Tibial nerve (tissue), 4 donors: ENCODE results near the gene PHETA1. TPM values are rescaled to one million over a fixed set of nuclear protein-coding genes. Genes with fewer than 3 reads are reported as not detected.

Source experiments
- DNase-seq, 2 donors: peaks; one replicate each; pipeline ENCODE4 v3.0.0-alpha.2; 2019; ENCODE audit warnings: low spot score in 2 of 2
- H3K27ac ChIP-seq, 4 donors: fragments of 200-600 bp; sonication (generic) in 3 of 4; one replicate each; pipeline ENCODE4 v1.5.1; 2017 to 2019; ENCODE audit warnings: mild to moderate bottlenecking in 1 of 4
- H3K27me3 ChIP-seq, 2 donors: fragments of 200-600 bp; sonication (generic) in 1 of 2; one replicate each; pipeline versions ENCODE4 v1.5.1 to v1.6.0; 2017 to 2019
- H3K36me3 ChIP-seq, 3 donors: fragments of 200-600 bp; sonication (generic); one replicate each; pipeline ENCODE4 v1.5.1; 2018 to 2019
- H3K4me1 ChIP-seq, 4 donors: fragments of 200-600 bp; sonication (generic) in 3 of 4; one replicate each; pipeline ENCODE4 v1.5.1; 2017 to 2019
- H3K4me3 ChIP-seq, 4 donors: fragments of 200-600 bp; sonication (generic) in 3 of 4; one replicate each; pipeline ENCODE4 v1.5.1; 2017 to 2019; ENCODE audit warnings: mild to moderate bottlenecking in 1 of 4, moderate library complexity in 1 of 4
- H3K9me3 ChIP-seq, 4 donors: fragments of 200-600 bp; sonication (generic) in 3 of 4; one replicate each; pipeline ENCODE4 v1.5.1; 2017 to 2019
- EP300 ChIP-seq, 2 donors: sonication (generic); formaldehyde crosslinking; IDR thresholded peaks; one replicate each; pipeline ENCODE4 v1.6.1; 2017; ENCODE audit warnings: antibody characterized with exemption in 2 of 2, mild to moderate bottlenecking in 1 of 2
- POLR2A ChIP-seq, 2 donors: fragments of 450-650 bp; IDR thresholded peaks; one replicate each; pipeline ENCODE4 v1.6.1; 2017; ENCODE audit warnings: antibody characterized with exemption in 2 of 2, mild to moderate bottlenecking in 2 of 2, moderate library complexity in 2 of 2
- whole genome bisulfite sequencing, 2 donors: methylation state at CpG; one replicate each; pipeline ENCODE4 v1.1.5; 2018; 5-methylcytosine and 5-hydroxymethylcytosine counted together
- total RNA-seq, 4 donors: library from RNA; depleted of rRNA; stranded (reverse); fragments of >200 nt; gene quantifications; one replicate each; pipeline ENCODE4 v1.1.0, GENCODE V29; 2016
- TF ChIP-seq, protein P1 (sequence below), 5 experiments: fragments of 200-600 bp in 3 of 5; fragments of 450-650 bp in 2 of 5; sonication (generic) in 3 of 5; IDR thresholded peaks; one replicate each; pipeline ENCODE4 v1.5.1; 2016 to 2019; ENCODE audit warnings: antibody characterized with exemption in 5 of 5, mild to moderate bottlenecking in 3 of 5, moderate library complexity in 2 of 5

PHETA1 gene
- total RNA-seq, 4 donors from 2014 or later: 12.7 to 26.6 (median 18.3) TPM

- H3K27ac ChIP-seq: no peak overlapping the region
- H3K36me3 ChIP-seq: peaks cover 0 to 5% (median 0%) of the 10 kb centered on the region in 3 donors
- no peak overlapping the region for H3K4me3 ChIP-seq
- TF ChIP-seq, protein P1, sequence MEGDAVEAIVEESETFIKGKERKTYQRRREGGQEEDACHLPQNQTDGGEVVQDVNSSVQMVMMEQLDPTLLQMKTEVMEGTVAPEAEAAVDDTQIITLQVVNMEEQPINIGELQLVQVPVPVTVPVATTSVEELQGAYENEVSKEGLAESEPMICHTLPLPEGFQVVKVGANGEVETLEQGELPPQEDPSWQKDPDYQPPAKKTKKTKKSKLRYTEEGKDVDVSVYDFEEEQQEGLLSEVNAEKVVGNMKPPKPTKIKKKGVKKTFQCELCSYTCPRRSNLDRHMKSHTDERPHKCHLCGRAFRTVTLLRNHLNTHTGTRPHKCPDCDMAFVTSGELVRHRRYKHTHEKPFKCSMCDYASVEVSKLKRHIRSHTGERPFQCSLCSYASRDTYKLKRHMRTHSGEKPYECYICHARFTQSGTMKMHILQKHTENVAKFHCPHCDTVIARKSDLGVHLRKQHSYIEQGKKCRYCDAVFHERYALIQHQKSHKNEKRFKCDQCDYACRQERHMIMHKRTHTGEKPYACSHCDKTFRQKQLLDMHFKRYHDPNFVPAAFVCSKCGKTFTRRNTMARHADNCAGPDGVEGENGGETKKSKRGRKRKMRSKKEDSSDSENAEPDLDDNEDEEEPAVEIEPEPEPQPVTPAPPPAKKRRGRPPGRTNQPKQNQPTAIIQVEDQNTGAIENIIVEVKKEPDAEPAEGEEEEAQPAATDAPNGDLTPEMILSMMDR (IDR thresholded peaks at IDR 0.05): no peak
- TF ChIP-seq EP300 (IDR thresholded peaks at IDR 0.05) (no peak), POLR2A (IDR thresholded peaks at IDR 0.05) (no peak)
- peaks cover 0 to 30% (median 0%) of the 10 kb centered on the region in 4 donors for H3K9me3 ChIP-seq
- no peak for DNase-seq
- H3K4me1 ChIP-seq: no peaks in the 10 kb centered on the region
- 51 to 60% methylated on average over 9 of the region's 9 CpGs for WGBS, 2 donors
- no peaks in the 10 kb centered on the region for H3K27me3 ChIP-seq
Observed at GRCh38 chr12:111352296-111352993, 16.4 kb downstream of the PHETA1 start.

GRCh38 chr12:111351026-111351425 lies 17.9 kb downstream of the PHETA1 start:
- Histone ChIP-seq H3K27me3 (no peaks in the 10 kb centered on the region), H3K9me3 (peaks cover 0 to 34% (median 0%) of the 10 kb centered on the region in 4 donors), H3K4me3 (no peak overlapping the region), H3K4me1 (no peaks in the 10 kb centered on the region), H3K27ac (no peak overlapping the region), H3K36me3 (peaks cover 0 to 5% (median 0%) of the 10 kb centered on the region in 3 donors)
- WGBS, 2 donors: 88 to 96% methylated on average over 2 of the region's 2 CpGs
- TF ChIP-seq POLR2A (IDR thresholded peaks at IDR 0.05) (no peak), EP300 (IDR thresholded peaks at IDR 0.05) (no peak)
- TF ChIP-seq, protein P1 (IDR thresholded peaks at IDR 0.05): no peak
- no peak for DNase-seq

DNA sequence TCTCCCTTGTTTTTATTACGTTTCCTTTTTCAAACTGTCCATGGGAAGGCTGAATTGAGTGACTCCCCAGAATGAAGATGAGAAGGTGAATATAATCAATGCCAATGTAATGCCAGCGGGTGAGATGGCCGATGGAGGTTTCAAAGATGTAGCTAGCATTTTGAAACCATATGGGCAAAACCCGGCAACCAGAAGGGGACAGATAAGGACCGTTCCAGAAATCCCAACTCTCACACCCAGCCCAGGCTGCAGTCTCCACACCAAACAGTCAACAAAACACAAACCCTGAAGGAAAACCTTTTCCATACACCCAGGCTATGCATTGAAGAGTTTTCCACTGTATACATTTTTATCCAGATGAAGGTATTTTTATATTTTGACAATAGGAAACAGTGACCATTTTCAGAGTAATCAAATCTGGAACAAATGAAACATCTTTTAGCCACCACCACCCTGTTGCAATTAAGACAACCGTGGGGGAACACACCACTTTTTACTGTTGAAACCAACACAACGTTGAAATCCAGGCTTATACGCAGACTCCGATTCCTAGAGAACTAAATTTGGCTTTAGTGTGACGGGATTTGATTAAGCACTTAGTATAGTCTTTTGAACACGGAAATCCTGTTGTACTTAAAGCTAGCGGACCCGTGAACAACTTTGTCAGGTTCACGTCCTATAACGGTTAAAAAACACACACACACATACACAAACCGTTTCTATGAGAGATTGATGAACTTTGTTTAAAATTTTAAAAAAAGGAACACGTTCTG lies 19.0 kb downstream of the PHETA1 start:
- Histone ChIP-seq H3K9me3 (peaks cover 0 to 34% (median 0%) of the 10 kb centered on the region in 4 donors), H3K36me3 (peaks cover 0 to 5% (median 0%) of the 10 kb centered on the region in 3 donors), H3K4me1 (no peaks in the 10 kb centered on the region), H3K4me3 (no peak overlapping the region), H3K27ac (no peak overlapping the region), H3K27me3 (no peaks in the 10 kb centered on the region)
- TF ChIP-seq POLR2A (IDR thresholded peaks at IDR 0.05) (no peak), EP300 (IDR thresholded peaks at IDR 0.05) (no peak)
- TF ChIP-seq, protein P1 (IDR thresholded peaks at IDR 0.05): no peak
- WGBS, 2 donors: 88% methylated on average over 17 of the region's 17 CpGs
- no peak for DNase-seq

GRCh38 chr12:111349101-111349747 lies 19.7 kb downstream of the PHETA1 start:
- no peak for TF ChIP-seq EP300 (IDR thresholded peaks at IDR 0.05)
- TF ChIP-seq, protein P1 (IDR thresholded peaks at IDR 0.05): no peak
- TF ChIP-seq POLR2A (IDR thresholded peaks at IDR 0.05): no peak
- WGBS, 2 donors: 91 to 93% methylated on average over 11 of the region's 11 CpGs
- no peak for DNase-seq

More at GRCh38 chr12:111349101-111349747, 19.7 kb downstream of the PHETA1 start:
- Histone ChIP-seq H3K4me3 (no peak overlapping the region), H3K27ac (no peak overlapping the region), H3K4me1 (no peaks in the 10 kb centered on the region), H3K36me3 (peaks cover 0 to 5% (median 0%) of the 10 kb centered on the region in 3 donors), H3K27me3 (no peaks in the 10 kb centered on the region), H3K9me3 (peaks cover 0 to 28% (median 0%) of the 10 kb centered on the region in 4 donors)
